ENCODE results near the gene SCARF2.
"Not testable (repeated sequence)": the region's sequence is repeated elsewhere in the genome, so short reads cannot be mapped to it uniquely, and the experiment has no call there.

SCARF2 gene

GRCh38 chr22:20396639-20397038 lies 41.0 kb downstream of the SCARF2 start:
- in situ Hi-C loops (cut with HindIII; ENCODE audit: low sequenced_read_pairs): no loop called here

- in situ Hi-C loops (cut with HindIII; ENCODE audit: low sequenced_read_pairs): no loop called here
Observed at GRCh38 chr22:20395907-20396287, 41.7 kb downstream of the SCARF2 start.

DNA sequence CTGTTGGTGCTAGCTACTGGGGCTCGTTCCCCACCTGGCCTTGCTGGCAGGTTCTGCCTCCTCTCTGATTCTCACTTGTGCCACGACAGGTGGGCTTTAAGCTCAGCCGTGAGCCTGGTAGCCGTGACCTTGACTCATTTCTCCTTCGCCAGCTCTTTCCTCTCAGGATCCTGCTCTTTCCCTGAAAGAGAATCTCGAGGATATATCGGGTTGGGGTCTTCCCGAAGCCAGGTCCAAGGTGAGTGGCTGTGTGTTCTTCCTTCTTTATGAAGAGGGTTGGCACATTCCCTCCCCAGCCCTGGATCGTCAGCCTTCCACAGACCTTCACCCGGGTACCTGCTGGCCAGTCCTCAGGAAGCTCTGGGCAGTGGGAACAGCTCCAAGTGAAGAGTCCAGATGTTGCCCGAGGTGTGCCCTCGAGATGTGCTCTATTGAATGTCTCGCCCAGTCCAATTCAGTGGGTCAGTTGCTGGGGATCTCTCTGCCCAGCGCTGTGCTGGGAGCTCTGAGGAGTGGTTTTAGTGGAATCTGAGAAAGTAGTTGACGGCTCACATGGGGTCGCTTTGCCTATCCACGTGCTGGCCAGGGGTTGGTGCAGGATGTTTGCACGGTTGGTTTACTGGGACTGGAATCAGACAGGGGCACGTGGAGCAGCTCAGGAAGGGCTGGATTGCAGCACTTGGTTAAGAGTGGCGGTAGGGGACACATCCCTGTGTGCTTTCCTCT lies 42.3 kb downstream of the SCARF2 start:
- in situ Hi-C loops (cut with HindIII; ENCODE audit: low sequenced_read_pairs): no loop called here

GRCh38 chr22:20393705-20394476 lies 43.7 kb downstream of the SCARF2 start, which contains the start of gene ZNF74:
Gene ZNF74, plus strand, starts transcription at chr22:20394151. Its CDS starts 478 bp downstream, at chr22:20394629.
- in situ Hi-C loops (cut with HindIII; ENCODE audit: low sequenced_read_pairs): no loop called here

DNA sequence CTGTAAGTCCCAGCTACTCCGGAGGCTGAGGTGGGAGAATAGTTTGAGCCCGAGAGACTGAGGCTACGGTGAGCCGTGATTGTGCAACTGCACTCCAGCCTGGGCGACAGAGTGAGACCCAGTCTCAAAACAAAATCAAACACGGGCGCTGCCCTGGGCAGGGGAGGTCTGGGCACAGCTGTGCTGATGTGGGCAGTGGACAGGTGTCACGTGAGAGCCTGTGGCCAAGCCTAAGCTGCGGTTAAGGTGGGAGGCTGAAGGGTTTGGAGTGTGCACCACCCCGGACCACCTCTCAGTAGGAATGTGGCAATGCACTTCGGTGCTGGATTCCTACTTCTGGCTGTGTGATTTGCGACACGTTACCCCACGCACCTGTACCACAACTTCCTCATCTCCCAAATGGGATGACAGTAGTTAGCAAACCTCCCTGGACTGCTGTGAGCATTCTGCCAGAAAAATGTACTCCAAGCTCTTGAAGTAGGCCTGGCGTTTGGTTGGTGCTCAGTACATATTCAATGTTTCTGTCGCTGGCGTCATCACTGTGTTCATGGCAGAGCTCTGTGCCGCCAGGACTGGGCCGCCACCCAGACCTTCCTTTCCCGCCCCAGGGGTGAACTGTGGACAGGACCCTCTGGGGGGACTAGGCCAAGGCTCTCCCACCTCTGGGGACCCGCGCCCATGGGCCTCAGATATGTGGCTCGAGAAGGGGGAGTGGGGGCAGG lies 44.5 kb downstream of the SCARF2 start:
- in situ Hi-C loops (cut with HindIII; ENCODE audit: low sequenced_read_pairs): no loop called here

GRCh38 chr22:20392365-20392881 lies 45.2 kb downstream of the SCARF2 start:
- in situ Hi-C loops (cut with HindIII; ENCODE audit: low sequenced_read_pairs): not testable (repeated sequence)

DNA sequence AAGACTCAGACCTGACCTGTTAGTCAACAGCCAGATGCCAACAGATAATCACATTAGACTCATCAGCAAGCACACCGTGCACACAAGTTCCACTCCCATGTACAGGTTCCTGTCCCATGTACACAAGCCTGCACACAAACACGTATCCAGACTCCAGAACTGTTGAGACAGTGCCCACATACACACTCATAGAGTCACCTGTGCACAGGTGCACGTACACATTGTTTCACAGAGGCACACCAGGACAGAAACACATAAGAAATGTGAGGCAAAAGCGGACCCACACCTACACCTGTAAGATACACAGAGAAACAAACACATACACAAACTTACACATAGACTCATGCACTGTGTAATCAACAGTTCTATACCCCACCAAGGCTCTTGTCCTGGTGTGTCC lies 46.4 kb downstream of the SCARF2 start:
- in situ Hi-C loops (cut with HindIII; ENCODE audit: low sequenced_read_pairs): no loop called here

DNA sequence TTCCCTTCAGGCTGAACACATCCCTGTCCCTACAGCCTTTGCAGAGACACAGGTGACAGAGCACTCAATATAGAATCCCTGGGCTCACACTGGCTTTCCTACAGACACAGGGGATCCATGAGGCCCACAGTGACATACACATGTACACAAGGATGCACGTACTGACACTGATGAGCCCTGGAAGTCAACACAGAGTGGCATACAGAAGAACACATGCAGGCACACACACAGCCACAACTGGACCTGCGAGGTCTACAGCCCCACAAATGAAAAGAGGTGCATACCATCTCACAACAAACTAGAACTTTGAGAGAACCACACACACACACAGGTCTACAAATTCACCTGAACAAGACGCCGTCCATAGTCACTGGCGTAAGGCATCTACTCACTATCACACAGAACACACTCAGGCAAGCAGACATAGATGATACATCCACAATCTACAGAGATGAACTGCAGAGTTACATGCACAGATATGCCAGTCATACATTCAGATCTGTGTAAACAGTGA lies 47.2 kb downstream of the SCARF2 start:
- in situ Hi-C loops (cut with HindIII; ENCODE audit: low sequenced_read_pairs): no loop called here

DNA sequence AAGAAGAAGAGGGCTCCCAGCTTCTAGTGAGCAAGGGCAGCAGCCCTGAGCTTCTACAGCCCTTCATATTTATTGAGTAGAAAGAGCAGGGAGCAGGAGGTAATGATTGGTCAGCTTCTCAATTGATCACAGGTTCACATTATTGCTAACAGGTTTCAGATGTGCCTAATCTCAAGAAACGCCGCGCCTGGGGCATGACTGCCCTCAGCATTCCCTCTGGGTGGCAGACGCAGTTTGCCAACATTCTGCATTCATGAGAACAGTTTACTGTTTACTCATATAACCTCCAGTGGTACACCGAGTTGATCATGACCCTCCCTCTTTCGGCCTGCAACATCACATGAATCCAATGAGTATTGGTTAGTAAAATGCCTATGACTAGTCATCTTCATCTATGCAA lies 48.3 kb downstream of the SCARF2 start:
- in situ Hi-C loops (cut with HindIII; ENCODE audit: low sequenced_read_pairs): no loop called here

GRCh38 chr22:20388200-20388599 lies 49.4 kb downstream of the SCARF2 start:
- in situ Hi-C loops (cut with HindIII; ENCODE audit: low sequenced_read_pairs): no loop called here

DNA sequence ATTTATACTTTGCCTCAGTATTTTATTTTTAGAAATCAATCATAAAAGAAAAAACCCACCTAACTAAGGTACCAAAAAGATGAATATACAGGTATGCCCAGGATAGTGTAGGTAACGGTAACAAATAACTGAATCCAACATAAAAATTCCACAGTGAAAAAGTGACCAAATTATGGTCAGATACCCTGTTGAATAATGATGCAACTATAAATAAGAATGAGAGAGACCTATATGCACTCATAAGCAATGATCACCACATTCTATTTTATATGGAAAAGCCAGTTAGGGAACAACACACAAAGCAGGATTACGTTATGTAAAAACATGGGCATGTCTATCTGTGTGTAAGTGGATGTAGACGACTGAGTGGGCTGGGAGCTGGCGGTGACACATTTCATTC lies 50.7 kb downstream of the SCARF2 start:
- in situ Hi-C loops (cut with HindIII; ENCODE audit: low sequenced_read_pairs): no loop called here

GRCh38 chr22:20386336-20386735 lies 51.3 kb downstream of the SCARF2 start:
- in situ Hi-C loops (cut with HindIII; ENCODE audit: low sequenced_read_pairs): no loop called here

DNA sequence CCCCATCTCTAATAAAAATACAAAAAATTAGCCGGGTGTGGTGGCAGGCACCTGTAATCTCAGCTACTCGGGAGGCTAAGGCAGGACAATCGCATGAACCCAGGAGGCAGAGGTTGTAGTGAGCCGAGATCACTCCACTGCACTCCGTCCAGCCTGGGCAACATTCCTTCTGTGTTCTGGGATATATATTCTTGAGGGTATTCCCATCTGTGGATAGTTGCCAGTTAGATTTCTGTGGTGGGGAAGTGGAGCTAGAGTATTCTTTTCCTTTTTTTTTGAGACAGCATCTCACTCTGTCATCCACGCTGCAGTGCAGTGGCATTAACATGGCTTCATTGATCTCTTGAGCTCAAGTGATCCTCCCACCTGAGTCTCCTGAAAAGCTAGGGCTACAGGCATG lies 52.8 kb downstream of the SCARF2 start:
- in situ Hi-C loops (cut with HindIII; ENCODE audit: low sequenced_read_pairs): no loop called here

DNA sequence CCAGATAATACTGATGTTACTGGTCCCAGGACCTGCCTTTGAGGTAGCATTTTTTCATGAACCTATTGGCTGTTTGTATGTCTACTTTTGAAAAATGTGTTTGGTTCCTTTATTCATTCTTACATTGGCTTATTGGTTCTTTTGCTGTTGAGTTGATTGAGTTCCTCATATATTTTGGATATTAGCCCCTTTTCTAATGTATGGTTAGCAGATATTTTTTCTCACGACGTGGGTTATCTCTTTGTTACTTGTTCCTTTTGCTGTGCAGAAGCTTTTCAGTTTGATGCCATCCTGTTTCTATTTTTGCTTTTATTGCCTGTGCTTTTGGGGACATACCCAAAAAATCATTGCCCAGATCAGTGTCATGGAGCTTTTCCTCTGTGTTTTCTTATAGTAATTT lies 53.5 kb downstream of the SCARF2 start:
- in situ Hi-C loops (cut with HindIII; ENCODE audit: low sequenced_read_pairs): no loop called here

GRCh38 chr22:20383538-20383937 lies 54.1 kb downstream of the SCARF2 start:
- in situ Hi-C loops (cut with HindIII; ENCODE audit: low sequenced_read_pairs): no loop called here

DNA sequence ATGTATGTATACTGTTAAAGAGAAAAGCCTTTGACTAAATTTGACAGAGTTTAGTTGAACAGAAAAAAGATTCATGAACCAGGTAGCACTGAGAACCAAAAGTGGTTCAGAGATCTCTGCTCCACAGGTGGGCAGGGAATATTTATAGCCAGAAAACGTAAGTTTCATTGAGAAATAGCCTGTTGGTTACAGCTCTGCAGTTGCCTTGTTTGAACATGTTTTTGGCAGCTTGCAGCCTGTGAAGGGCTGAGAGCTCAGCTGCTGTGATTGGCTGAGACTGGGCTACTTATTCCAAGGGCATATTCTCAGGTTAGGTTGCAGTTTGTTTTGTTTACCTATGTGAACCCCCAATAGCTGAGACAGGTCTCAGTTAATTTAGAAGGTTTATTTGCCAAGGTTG lies 57.1 kb downstream of the SCARF2 start:
- in situ Hi-C loops (cut with HindIII; ENCODE audit: low sequenced_read_pairs): no loop called here

DNA sequence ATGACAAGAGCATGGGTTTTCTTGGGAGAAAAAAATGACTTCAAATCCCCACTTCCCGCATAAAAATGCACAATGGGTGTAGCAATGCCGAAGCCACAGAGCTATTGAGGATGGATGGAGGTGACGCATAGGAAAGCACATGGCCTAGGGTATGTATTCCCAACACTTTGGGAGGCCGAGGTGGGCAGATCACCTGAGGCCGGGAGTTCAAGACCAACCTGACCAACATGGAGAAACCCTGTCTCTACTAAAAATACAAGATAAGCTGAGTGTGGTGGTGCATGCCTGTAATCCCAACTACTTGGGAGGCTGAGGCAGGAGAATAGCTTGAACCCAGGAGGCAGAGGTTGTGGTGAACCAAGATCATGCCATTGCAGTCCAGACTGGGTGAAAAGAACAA lies 58.9 kb downstream of the SCARF2 start:
- in situ Hi-C loops (cut with HindIII; ENCODE audit: low sequenced_read_pairs): not testable (repeated sequence)

- in situ Hi-C loops (cut with HindIII; ENCODE audit: low sequenced_read_pairs): no loop called here
Observed at GRCh38 chr22:20378110-20378509, 59.5 kb downstream of the SCARF2 start.

DNA sequence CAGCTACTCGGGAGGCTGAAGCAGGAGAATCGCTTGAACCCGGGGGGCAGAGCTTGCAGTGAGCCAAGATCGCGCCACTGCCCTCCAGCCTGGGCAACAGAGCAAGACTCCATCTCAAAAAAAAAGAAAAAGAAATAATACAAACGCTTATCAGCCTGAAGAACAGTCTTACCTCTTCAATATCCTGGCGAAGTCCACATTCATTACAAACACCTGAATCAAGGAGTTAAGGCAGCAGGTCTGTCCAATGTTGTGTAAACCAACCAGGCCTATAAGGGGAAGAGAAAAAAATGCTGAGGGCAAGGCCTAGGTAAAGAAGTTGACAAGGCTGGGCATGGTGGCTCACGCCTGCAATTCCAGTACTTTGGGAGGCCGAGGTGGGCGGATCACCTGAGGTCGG lies 60.6 kb downstream of the SCARF2 start:
- in situ Hi-C loops (cut with HindIII; ENCODE audit: low sequenced_read_pairs): not testable (repeated sequence)

DNA sequence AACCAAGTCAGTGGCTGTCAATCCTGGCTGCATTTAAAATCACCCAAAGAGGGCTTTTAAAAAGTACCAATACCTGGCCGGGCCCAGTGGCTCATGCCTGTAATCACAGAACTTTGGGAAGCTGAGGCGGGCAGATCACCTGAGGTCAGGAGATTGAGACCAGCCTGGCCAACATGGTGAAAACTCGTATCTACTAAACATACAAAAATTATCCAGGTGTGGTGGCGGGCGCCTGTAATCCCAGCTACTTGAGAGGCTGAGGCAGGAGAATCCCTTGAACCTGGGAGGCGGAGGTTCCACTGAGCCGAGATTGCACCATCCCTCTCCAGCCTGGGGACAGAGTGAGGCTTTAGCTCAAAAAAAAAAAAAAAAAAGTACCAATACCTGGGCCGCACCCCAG lies 61.3 kb downstream of the SCARF2 start:
- in situ Hi-C loops (cut with HindIII; ENCODE audit: low sequenced_read_pairs): not testable (repeated sequence)
